H1 (cell line): Measurements from ENCODE around the gene CC2D1A. TPM values are rescaled to one million over a fixed set of nuclear protein-coding genes. Genes with fewer than 3 reads are reported as not detected.

Experiments
- CTCF ChIA-PET: fragments of 300-600 bp; sonication (Branson Sonifier 250); formaldehyde crosslinking; loops from one replicate; lab custom pipeline; 2021; ENCODE audit not compliant: partially characterized antibody; lab: Charles Lee
- POLR2A ChIA-PET: fragments of 300-600 bp; sonication (Branson Sonifier 250); formaldehyde crosslinking; loops from one replicate; lab custom pipeline; 2021; ENCODE audit warnings: inconsistent platforms; ENCODE audit not compliant: partially characterized antibody; lab: Charles Lee
- DNase-seq, 2 experiments: peaks; one replicate each; pipeline versions ENCODE4 v3.0.0 to v3.0.0-alpha.2; 2010 to 2022; ENCODE audit warnings: low spot score in 2 of 2, low read depth in 1 of 2, mixed read lengths in 1 of 2
- FAIRE-seq: peaks from 2 replicates; lab custom pipeline; 2011; peaks lifted over from hg19 to GRCh38; lab: Jason Lieb, UNC
- H2AFZ ChIP-seq: 2 replicates; pipeline ENCODE4 v1.8.1; 2012; ENCODE audit warnings: low read length, inconsistent platforms
- H2AK5ac ChIP-seq: 2 replicates; pipeline ENCODE4 v1.6.1; 2013; ENCODE audit warnings: low read depth, low read length
- H2BK120ac ChIP-seq: replicated peaks from 2 replicates; pipeline ENCODE3; 2013; ENCODE audit warnings: low read depth, low read length, inconsistent platforms
- H2BK12ac ChIP-seq: 2 replicates; pipeline ENCODE4 v1.6.1; 2013; ENCODE audit warnings: low read depth, low read length
- H2BK15ac ChIP-seq: 2 replicates; pipeline ENCODE4 v1.6.1; 2013; ENCODE audit warnings: low read length
- H2BK20ac ChIP-seq: 2 replicates; pipeline ENCODE4 v1.6.1; 2013; ENCODE audit warnings: low read length
- H2BK5ac ChIP-seq: 2 replicates; pipeline ENCODE4 v1.6.1; 2013; ENCODE audit warnings: low read depth, low read length
- H3K14ac ChIP-seq: 2 replicates; pipeline ENCODE4 v1.6.1; 2013; ENCODE audit warnings: inconsistent platforms; ENCODE audit not compliant: insufficient read length
- H3K18ac ChIP-seq: 2 replicates; pipeline ENCODE4 v1.6.1; 2013; ENCODE audit warnings: low read length; ENCODE audit errors: extremely low read depth
- H3K23ac ChIP-seq: 2 replicates; pipeline ENCODE4 v1.6.1; 2013; ENCODE audit warnings: inconsistent platforms; ENCODE audit not compliant: insufficient read length
- H3K23me2 ChIP-seq: 2 replicates; pipeline ENCODE4 v1.6.1; 2013; ENCODE audit warnings: low read depth, low read length
- H3K27ac ChIP-seq: 2 replicates; pipeline ENCODE4 v1.6.1; 2011; ENCODE audit warnings: low read depth, low read length, inconsistent platforms
- H3K27me3 ChIP-seq, 4 experiments: replicated peaks in 1 of 4; 1 replicate in 1 of 4; 2 replicates in 3 of 4; pipeline versions ENCODE4 v1.6.1 to v1.8.1; 2011 to 2013; ENCODE audit warnings: low read length in 3 of 4, mild to moderate bottlenecking in 3 of 4, inconsistent platforms in 2 of 4, mixed read lengths in 2 of 4, moderate library complexity in 1 of 4; ENCODE audit not compliant: control insufficient read depth in 3 of 4, insufficient read depth in 3 of 4; ENCODE audit errors: extremely low read depth in 1 of 4
- H3K36me3 ChIP-seq, 4 experiments: 2 replicates each; pipeline versions ENCODE4 v1.6.1 to v1.8.1; 2011 to 2013; ENCODE audit warnings: mild to moderate bottlenecking in 4 of 4, low read length in 3 of 4, moderate library complexity in 2 of 4, control low read depth in 1 of 4, inconsistent platforms in 1 of 4; ENCODE audit not compliant: insufficient read depth in 4 of 4, control insufficient read depth in 2 of 4
- H3K4ac ChIP-seq: replicated peaks from 2 replicates; pipeline ENCODE3; 2013; ENCODE audit warnings: low read length, low read depth, mixed read lengths, inconsistent platforms; ENCODE audit not compliant: insufficient read length
- H3K4me1 ChIP-seq, 4 experiments: replicated peaks in 1 of 4; 1 replicate in 1 of 4; 2 replicates in 3 of 4; pipeline versions ENCODE4 v1.6.1 to v1.8.1; 2011 to 2013; ENCODE audit warnings: low read length in 3 of 4, inconsistent platforms in 2 of 4, mixed read lengths in 1 of 4; ENCODE audit not compliant: insufficient read depth in 4 of 4, control insufficient read depth in 3 of 4
- H3K4me2 ChIP-seq, 2 experiments: 2 replicates each; pipeline versions ENCODE4 v1.6.1 to v1.8.1; 2011 to 2013; ENCODE audit warnings: low read depth in 2 of 2, low read length in 2 of 2, control low read depth in 1 of 2, inconsistent platforms in 1 of 2, mild to moderate bottlenecking in 1 of 2; ENCODE audit not compliant: insufficient read depth in 1 of 2
- H3K4me3 ChIP-seq, 4 experiments: fragments of 200-600, 300-600 bp in 1 of 4; sonication (generic), shearing (Covaris generic), sonication (Bioruptor Twin) in 1 of 4; 2 replicates each; pipeline versions ENCODE4 v1.5.1 to v1.8.1; 2011 to 2016; ENCODE audit warnings: low read length in 4 of 4, low read depth in 3 of 4, control low read depth in 2 of 4, inconsistent platforms in 2 of 4, mild to moderate bottlenecking in 2 of 4, mixed read lengths in 1 of 4, moderate library complexity in 1 of 4; ENCODE audit not compliant: insufficient read depth in 2 of 4; ENCODE audit errors: extremely low read depth in 1 of 4
- H3K56ac ChIP-seq: replicated peaks from 2 replicates; pipeline ENCODE3; 2013; ENCODE audit warnings: low read depth, mild to moderate bottlenecking, mixed read lengths, low read length, inconsistent platforms; ENCODE audit not compliant: insufficient read length
- H3K79me1 ChIP-seq: 2 replicates; pipeline ENCODE4 v1.6.1; 2013; ENCODE audit warnings: low read depth, low read length, control low read depth
- H3K79me2 ChIP-seq, 2 experiments: 2 replicates each; pipeline versions ENCODE4 v1.6.1 to v1.8.1; 2012 to 2013; ENCODE audit warnings: low read length in 2 of 2, mild to moderate bottlenecking in 2 of 2, inconsistent platforms in 1 of 2; ENCODE audit not compliant: insufficient read depth in 2 of 2, control insufficient read depth in 1 of 2
- H3K9ac ChIP-seq, 4 experiments: replicated peaks in 1 of 4; 1 replicate in 1 of 4; 2 replicates in 3 of 4; pipeline versions ENCODE4 v1.6.1 to v1.8.1; 2011 to 2013; ENCODE audit warnings: low read depth in 3 of 4, low read length in 3 of 4, control low read depth in 2 of 4, mild to moderate bottlenecking in 2 of 4, moderate library complexity in 2 of 4, inconsistent platforms in 1 of 4; ENCODE audit errors: extremely low read depth in 1 of 4
- H3K9me3 ChIP-seq, 2 experiments: 2 replicates each; pipeline versions ENCODE4 v1.6.1 to v1.8.1; 2012 to 2013; ENCODE audit warnings: mild to moderate bottlenecking in 2 of 2, moderate library complexity in 2 of 2, control low read depth in 1 of 2, inconsistent platforms in 1 of 2, low read depth in 1 of 2, low read length in 1 of 2, mixed read lengths in 1 of 2; ENCODE audit not compliant: insufficient read depth in 2 of 2
- H4K20me1 ChIP-seq, 2 experiments: replicated peaks in 1 of 2; 2 replicates each; pipeline versions ENCODE3 to v1.8.1; 2011 to 2013; ENCODE audit warnings: inconsistent platforms in 2 of 2, low read length in 2 of 2, mild to moderate bottlenecking in 1 of 2; ENCODE audit not compliant: insufficient read depth in 2 of 2, control insufficient read depth in 1 of 2
- H4K5ac ChIP-seq: 2 replicates; pipeline ENCODE4 v1.6.1; 2013; ENCODE audit warnings: low read length, low read depth, mixed read lengths, inconsistent platforms; ENCODE audit not compliant: insufficient read length
- H4K8ac ChIP-seq: 2 replicates; pipeline ENCODE4 v1.8.0; 2013; ENCODE audit warnings: mild to moderate bottlenecking, moderate library complexity, low read length, inconsistent platforms; ENCODE audit not compliant: insufficient read depth; ENCODE audit errors: extremely low read depth
- H4K91ac ChIP-seq: replicated peaks from 2 replicates; pipeline ENCODE3; 2013; ENCODE audit warnings: low read length, mixed read lengths, inconsistent platforms; ENCODE audit not compliant: insufficient read length
- BRCA1 ChIP-seq: IDR thresholded peaks from 2 replicates; pipeline ENCODE4 v1.6.1; 2012; ENCODE audit warnings: low read depth, low read length, improper control_type of control experiment
- CEBPB ChIP-seq: IDR thresholded peaks from 2 replicates; pipeline ENCODE4 v1.6.1; 2012; ENCODE audit warnings: low read depth, low read length
- CHD2 ChIP-seq: IDR thresholded peaks from 2 replicates; pipeline ENCODE4 v1.6.1; 2012; ENCODE audit warnings: low read length, improper control_type of control experiment
- EZH2 ChIP-seq: fragments of 200-600 bp; sonication (generic); IDR thresholded peaks from 2 replicates; pipeline ENCODE4 v1.7.1; 2012; ENCODE audit warnings: low read depth, mild to moderate bottlenecking, moderate library complexity, low read length, inconsistent platforms; ENCODE audit not compliant: severe bottlenecking
- FOSL1 ChIP-seq: IDR thresholded peaks from 2 replicates; pipeline ENCODE4 v1.6.1; 2011; ENCODE audit warnings: mild to moderate bottlenecking, low read depth, low read length, moderate library complexity; ENCODE audit not compliant: insufficient read depth
- GTF2F1 ChIP-seq: IDR thresholded peaks from 2 replicates; pipeline ENCODE4 v1.6.1; 2012; ENCODE audit warnings: low read depth, low read length, improper control_type of control experiment, borderline replicate concordance
- MAFK ChIP-seq: IDR thresholded peaks from 2 replicates; pipeline ENCODE4 v1.6.1; 2012; ENCODE audit warnings: low read depth, mild to moderate bottlenecking, improper control_type of control experiment, low read length
- NRF1 ChIP-seq: IDR thresholded peaks from 2 replicates; pipeline ENCODE4 v1.6.1; 2011; ENCODE audit warnings: mild to moderate bottlenecking, low read depth, low read length, improper control_type of control experiment
- POU5F1 ChIP-seq: IDR thresholded peaks from 2 replicates; pipeline ENCODE4 v1.6.1; 2011; ENCODE audit warnings: low read depth, mild to moderate bottlenecking, low read length, moderate library complexity
- SIX5 ChIP-seq: IDR thresholded peaks from 2 replicates; pipeline ENCODE4 v1.6.1; 2011; ENCODE audit warnings: mild to moderate bottlenecking, low read depth, low read length
- SP2 ChIP-seq: IDR thresholded peaks from 2 replicates; pipeline ENCODE4 v1.6.1; 2012; ENCODE audit warnings: mild to moderate bottlenecking, low read length, inconsistent platforms
- SUZ12 ChIP-seq: fragments of 200-600 bp; sonication (generic); IDR thresholded peaks from 2 replicates; pipeline ENCODE4 v1.6.1; 2012; ENCODE audit warnings: mild to moderate bottlenecking, inconsistent platforms, low read length, moderate library complexity, mixed read lengths
- TBP ChIP-seq: IDR thresholded peaks from 2 replicates; pipeline ENCODE4 v1.6.1; 2011; ENCODE audit warnings: low read depth, low read length, improper control_type of control experiment
- YY1 ChIP-seq: IDR thresholded peaks from 2 replicates; pipeline ENCODE4 v1.6.1; 2011; ENCODE audit warnings: low read depth, mild to moderate bottlenecking, low read length
- WGBS, 2 experiments: shearing (Covaris generic) in 1 of 2; methylation state at CpG; one replicate each; pipeline versions ENCODE4 v1.1.6 to v1.1.7; 2013 to 2015; ENCODE audit warnings: low lambda C conversion rate in 2 of 2, mixed read lengths in 2 of 2, inconsistent platforms in 1 of 2, low coverage in 1 of 2, missing lambda C conversion rate in 1 of 2; ENCODE audit not compliant: insufficient replicate concordance in 2 of 2, insufficient coverage in 1 of 2, insufficient read length in 1 of 2; ENCODE audit errors: extremely low coverage in 1 of 2, missing lambda C conversion rate in 1 of 2; 5-methylcytosine and 5-hydroxymethylcytosine counted together
- polyA plus RNA-seq, 7 experiments: library from polyadenylated mRNA; depleted of rRNA in 3 of 7; stranded (reverse) in 5 of 7; unstranded in 2 of 7; fragments of >200 nt in 5 of 7; fragments of 200-250 nt in 2 of 7; gene quantifications; 1 replicate in 5 of 7; 2 replicates in 1 of 7; 4 replicates in 1 of 7; pipeline versions ENCODE4 v1.2.1 to v1.2.3, GENCODE V29; 2011 to 2013; ENCODE audit warnings: missing spikeins in 2 of 7, mixed read lengths in 2 of 7
- total RNA-seq: library from RNA; stranded (reverse); fragmentation: NEBNext Ultra II Directional; extraction: Animal tissue kit (Norgen Biotek cat#: 25700); gene quantifications from 2 replicates; pipeline ENCODE4 v1.2.1, GENCODE V29; 2021
- TF ChIP-seq, protein P1 (sequence below): IDR thresholded peaks from 2 replicates; pipeline ENCODE4 v1.6.1; 2012; ENCODE audit warnings: inconsistent platforms

Gene CC2D1A
- total and polyA plus RNA-seq, 2 of the 8 experiments (the other 6 are each of a cell fraction or from before 2014, with no cell fraction given): 12.5 to 33.0 TPM

DNA sequence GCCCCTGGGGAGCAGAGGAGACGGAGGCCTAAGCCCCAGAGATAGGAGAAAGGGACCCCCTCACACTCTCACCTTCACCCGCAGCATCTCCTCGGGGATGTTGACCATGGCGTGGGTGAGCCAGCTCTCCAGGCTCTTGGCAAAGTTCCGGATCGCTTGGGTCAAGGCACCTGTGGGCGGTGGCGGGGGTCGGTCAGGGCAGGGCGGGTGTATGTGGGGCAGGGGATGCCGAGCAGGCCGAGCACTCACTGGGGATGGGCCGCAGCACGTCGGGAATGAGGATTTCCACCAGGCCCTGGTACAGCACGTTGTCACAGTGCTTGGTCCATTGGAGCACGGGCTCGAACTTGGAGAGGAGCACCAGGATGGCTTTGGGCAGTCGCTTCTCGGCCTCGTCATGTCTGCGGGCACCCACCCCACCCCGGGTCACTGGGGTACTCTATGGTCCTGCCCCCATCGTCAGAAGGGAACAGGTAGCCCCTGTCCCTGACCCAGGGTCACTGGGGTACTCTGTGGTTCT is 59.4 kb downstream of the CC2D1A start:
- no peak overlapping the region for H2AFZ ChIP-seq
- no peak overlapping the region for H3K4me3 ChIP-seq
- no peak overlapping the region for H2BK20ac ChIP-seq
- FAIRE-seq (no peak), DNase-seq (no peak)
- no peaks in the 10 kb centered on the region for H3K9me3 ChIP-seq
- peaks cover 13% of the 10 kb centered on the region; the same call in 1 of the 2 replicates for H3K23me2 ChIP-seq
- ChIA-PET POLR2A (no interaction called here), CTCF (no interaction called here)
- H4K20me1 ChIP-seq: no peaks in the 10 kb centered on the region
- no peak overlapping the region for H4K91ac ChIP-seq
- H2BK15ac ChIP-seq: no peak overlapping the region
- no peak overlapping the region for H3K9ac ChIP-seq
- no peak overlapping the region for H3K18ac ChIP-seq
- no peaks in the 10 kb centered on the region for H3K79me2 ChIP-seq
- no peak overlapping the region for H3K23ac ChIP-seq
- H3K4me1 ChIP-seq: peaks cover 0 to 9% (median 4%) of the 10 kb centered on the region in 4 experiments; a peak in 4 of 7 replicates
- H2AK5ac ChIP-seq: no peak overlapping the region
- no peak overlapping the region for H3K4me2 ChIP-seq
- H2BK120ac ChIP-seq: no peak overlapping the region
- no peak overlapping the region for H3K4ac ChIP-seq
- H3K27me3 ChIP-seq: peaks cover 0 to 4% (median 0%) of the 10 kb centered on the region in 4 experiments; a peak in 2 of 7 replicates
- 88% methylated on average over 11 of the region's 24 CpGs; no CpG with 5 or more reads in 1 of the 2 experiments for WGBS, 2 experiments
- no peak overlapping the region for H4K5ac ChIP-seq
- TF ChIP-seq CEBPB: no peak
- no peak for TF ChIP-seq SP2
- no peak for TF ChIP-seq NRF1
- TF ChIP-seq EZH2: no peak
- no peak for TF ChIP-seq CHD2
- TF ChIP-seq, protein P1, sequence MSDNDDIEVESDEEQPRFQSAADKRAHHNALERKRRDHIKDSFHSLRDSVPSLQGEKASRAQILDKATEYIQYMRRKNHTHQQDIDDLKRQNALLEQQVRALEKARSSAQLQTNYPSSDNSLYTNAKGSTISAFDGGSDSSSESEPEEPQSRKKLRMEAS: no peak
- TF ChIP-seq BRCA1: no peak
- TF ChIP-seq MAFK: no peak
- TF ChIP-seq TBP: no peak
- TF ChIP-seq SUZ12: no peak
- no peak for TF ChIP-seq GTF2F1
- TF ChIP-seq POU5F1: no peak
- no peak for TF ChIP-seq FOSL1
- no peak for TF ChIP-seq YY1
- TF ChIP-seq SIX5: no peak
- H3K56ac ChIP-seq: no peak overlapping the region
- no peak overlapping the region; the same call in 1 of the 2 replicates for H4K8ac ChIP-seq
- H3K14ac ChIP-seq: no peak overlapping the region
- H3K36me3 ChIP-seq: peaks cover 0 to 20% (median 15%) of the 10 kb centered on the region in 4 experiments; a peak in 6 of 8 replicates
- no peak overlapping the region for H2BK5ac ChIP-seq
- no peak overlapping the region for H3K27ac ChIP-seq
- no peak overlapping the region for H2BK12ac ChIP-seq
- H3K79me1 ChIP-seq: no peaks in the 10 kb centered on the region
